Colonic mucosa (tissue), 4 donors: Measurements from ENCODE around the gene DCST1. TPM values are rescaled to one million over a fixed set of nuclear protein-coding genes. Genes with fewer than 3 reads are reported as not detected.
A peak's percentile ranks its signal among the peaks of the same experiment; 100 is the strongest.

Experiments
- DNase-seq: peaks from one replicate; pipeline ENCODE4 v3.0.0-alpha.2; 2020
- H3K27ac ChIP-seq: fragments of 200-600 bp; one replicate; pipeline ENCODE4 v1.8.0; 2021
- H3K27me3 ChIP-seq: fragments of 200-600 bp; one replicate; pipeline ENCODE4 v1.8.0; 2021
- H3K36me3 ChIP-seq: fragments of 200-600 bp; one replicate; pipeline ENCODE4 v1.8.0; 2021
- H3K4me1 ChIP-seq: fragments of 200-600 bp; one replicate; pipeline ENCODE4 v1.8.0; 2021; ENCODE audit warnings: mild to moderate bottlenecking
- H3K4me3 ChIP-seq: fragments of 200-600 bp; one replicate; pipeline ENCODE4 v1.8.0; 2021
- H3K9ac ChIP-seq, 2 donors: one replicate each; pipeline ENCODE4 v1.7.0; 2013; ENCODE audit warnings: control low read depth in 2 of 2, low read depth in 2 of 2, low read length in 2 of 2
- H3K9me3 ChIP-seq: fragments of 200-600 bp; one replicate; pipeline ENCODE4 v1.8.0; 2021
- intact Hi-C: fragments of 100-400 bp; cut with DNase I; formaldehyde crosslinking; loops from one replicate; pipeline ENCODE4 v1.14.1; 2022
- total RNA-seq, 2 donors: library from RNA; stranded (reverse); fragmentation: NEBNext Ultra II Directional in 1 of 2; extraction: Animal tissue kit (Norgen Biotek cat#: 25700) in 1 of 2; gene quantifications; one replicate each; pipeline ENCODE4 v1.2.1, GENCODE V29; 2021
- TF ChIP-seq, protein P1 (sequence below): fragments of 200-600 bp; IDR thresholded peaks from one replicate; pipeline ENCODE4 v1.8.0; 2022; ENCODE audit warnings: antibody characterized with exemption, mild to moderate bottlenecking
- donor health status: healthy.
- donor health status: DM: no; HTN: no; CAD: no.
- donor health status: DM: no; HTN: no; CAD: no.

DCST1 gene
- total RNA-seq, 2 donors from 2014 or later = not detected

DNA sequence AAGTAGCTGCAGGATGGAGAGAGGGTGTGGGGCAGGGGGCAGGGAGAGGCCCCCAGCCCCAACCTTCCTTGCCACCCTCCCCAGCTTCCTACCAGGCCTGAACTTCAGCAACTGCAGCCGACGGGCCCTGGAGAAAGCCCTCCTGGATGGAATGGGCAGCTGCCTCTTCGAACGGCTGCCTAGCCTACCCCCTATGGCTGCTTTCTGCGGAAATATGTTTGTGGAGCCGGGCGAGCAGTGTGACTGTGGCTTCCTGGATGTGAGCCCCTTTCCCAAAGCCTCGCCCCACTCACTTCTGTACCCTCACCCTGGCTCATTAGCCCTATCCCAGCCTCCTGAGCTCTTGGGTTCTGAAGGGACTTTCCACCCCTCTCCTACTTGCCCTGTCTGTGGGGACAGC lies 23.5 kb downstream of the DCST1 start:
- peaks cover 8% of the 10 kb centered on the region for H3K36me3 ChIP-seq
- no peak overlapping the region for H3K27ac ChIP-seq
- no peaks in the 10 kb centered on the region for H3K27me3 ChIP-seq
- intact Hi-C loops = no loop called here
- H3K9ac ChIP-seq = no peak overlapping the region
- peaks cover 6% of the 10 kb centered on the region for H3K4me1 ChIP-seq
- TF ChIP-seq, protein P1, sequence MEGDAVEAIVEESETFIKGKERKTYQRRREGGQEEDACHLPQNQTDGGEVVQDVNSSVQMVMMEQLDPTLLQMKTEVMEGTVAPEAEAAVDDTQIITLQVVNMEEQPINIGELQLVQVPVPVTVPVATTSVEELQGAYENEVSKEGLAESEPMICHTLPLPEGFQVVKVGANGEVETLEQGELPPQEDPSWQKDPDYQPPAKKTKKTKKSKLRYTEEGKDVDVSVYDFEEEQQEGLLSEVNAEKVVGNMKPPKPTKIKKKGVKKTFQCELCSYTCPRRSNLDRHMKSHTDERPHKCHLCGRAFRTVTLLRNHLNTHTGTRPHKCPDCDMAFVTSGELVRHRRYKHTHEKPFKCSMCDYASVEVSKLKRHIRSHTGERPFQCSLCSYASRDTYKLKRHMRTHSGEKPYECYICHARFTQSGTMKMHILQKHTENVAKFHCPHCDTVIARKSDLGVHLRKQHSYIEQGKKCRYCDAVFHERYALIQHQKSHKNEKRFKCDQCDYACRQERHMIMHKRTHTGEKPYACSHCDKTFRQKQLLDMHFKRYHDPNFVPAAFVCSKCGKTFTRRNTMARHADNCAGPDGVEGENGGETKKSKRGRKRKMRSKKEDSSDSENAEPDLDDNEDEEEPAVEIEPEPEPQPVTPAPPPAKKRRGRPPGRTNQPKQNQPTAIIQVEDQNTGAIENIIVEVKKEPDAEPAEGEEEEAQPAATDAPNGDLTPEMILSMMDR = no peak
- DNase-seq = no peak
- no peaks in the 10 kb centered on the region for H3K9me3 ChIP-seq
- no peak overlapping the region for H3K4me3 ChIP-seq

DNA sequence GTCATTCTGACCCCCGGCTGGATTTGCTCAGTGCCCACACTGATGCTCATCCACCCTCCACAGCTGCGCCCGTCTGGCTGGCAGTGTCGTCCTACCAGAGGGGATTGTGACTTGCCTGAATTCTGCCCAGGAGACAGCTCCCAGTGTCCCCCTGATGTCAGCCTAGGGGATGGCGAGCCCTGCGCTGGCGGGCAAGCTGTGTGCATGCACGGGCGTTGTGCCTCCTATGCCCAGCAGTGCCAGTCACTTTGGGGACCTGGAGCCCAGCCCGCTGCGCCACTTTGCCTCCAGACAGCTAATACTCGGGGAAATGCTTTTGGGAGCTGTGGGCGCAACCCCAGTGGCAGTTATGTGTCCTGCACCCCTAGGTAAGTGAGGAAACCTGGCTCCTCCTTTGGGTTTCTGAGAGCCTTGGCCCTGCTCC lies 24.2 kb downstream of the DCST1 start:
- Histone ChIP-seq H3K9me3 (no peaks in the 10 kb centered on the region), H3K4me1 (peaks cover 13% of the 10 kb centered on the region), H3K36me3 (peaks cover 8% of the 10 kb centered on the region), H3K27ac (no peak overlapping the region), H3K9ac (no peak overlapping the region), H3K4me3 (no peak overlapping the region), H3K27me3 (no peaks in the 10 kb centered on the region)
- DNase-seq = no peak
- TF ChIP-seq, protein P1 = no peak
- intact Hi-C loops = no loop called here

DNA sequence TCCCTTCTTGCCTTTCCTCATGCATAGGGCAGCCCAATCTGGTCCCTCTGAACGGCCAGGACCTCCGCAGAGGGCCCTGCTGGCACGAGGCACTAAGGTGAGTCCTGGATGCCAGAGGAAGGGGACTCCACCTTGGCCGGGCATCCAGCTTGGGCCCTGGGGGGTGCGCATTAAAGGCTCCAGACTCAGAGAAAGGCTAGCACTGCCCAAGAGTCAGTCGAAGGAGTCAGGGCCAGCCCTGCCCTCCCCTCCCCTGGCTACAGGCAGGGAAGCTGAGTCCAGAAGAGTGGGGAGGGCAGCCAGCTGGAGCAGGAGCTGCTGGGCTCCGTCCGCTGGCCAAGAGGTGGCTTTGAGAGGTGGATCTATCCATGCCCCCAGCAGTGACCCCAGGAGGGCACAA lies 27.1 kb downstream of the DCST1 start:
- no peaks in the 10 kb centered on the region for H3K9me3 ChIP-seq
- H3K36me3 ChIP-seq = peaks cover under 1% of the 10 kb centered on the region
- no peak overlapping the region for H3K9ac ChIP-seq
- no peak overlapping the region for H3K27ac ChIP-seq
- peaks cover 19% of the 10 kb centered on the region for H3K4me1 ChIP-seq
- no peak overlapping the region for H3K4me3 ChIP-seq
- TF ChIP-seq, protein P1 = no peak
- H3K27me3 ChIP-seq = no peaks in the 10 kb centered on the region
- no peak for DNase-seq
- intact Hi-C loops = loop anchor here (5.0 kb wide), 1 partner anchor 153 kb away; no protein-coding TSS in a partner anchor

DNA sequence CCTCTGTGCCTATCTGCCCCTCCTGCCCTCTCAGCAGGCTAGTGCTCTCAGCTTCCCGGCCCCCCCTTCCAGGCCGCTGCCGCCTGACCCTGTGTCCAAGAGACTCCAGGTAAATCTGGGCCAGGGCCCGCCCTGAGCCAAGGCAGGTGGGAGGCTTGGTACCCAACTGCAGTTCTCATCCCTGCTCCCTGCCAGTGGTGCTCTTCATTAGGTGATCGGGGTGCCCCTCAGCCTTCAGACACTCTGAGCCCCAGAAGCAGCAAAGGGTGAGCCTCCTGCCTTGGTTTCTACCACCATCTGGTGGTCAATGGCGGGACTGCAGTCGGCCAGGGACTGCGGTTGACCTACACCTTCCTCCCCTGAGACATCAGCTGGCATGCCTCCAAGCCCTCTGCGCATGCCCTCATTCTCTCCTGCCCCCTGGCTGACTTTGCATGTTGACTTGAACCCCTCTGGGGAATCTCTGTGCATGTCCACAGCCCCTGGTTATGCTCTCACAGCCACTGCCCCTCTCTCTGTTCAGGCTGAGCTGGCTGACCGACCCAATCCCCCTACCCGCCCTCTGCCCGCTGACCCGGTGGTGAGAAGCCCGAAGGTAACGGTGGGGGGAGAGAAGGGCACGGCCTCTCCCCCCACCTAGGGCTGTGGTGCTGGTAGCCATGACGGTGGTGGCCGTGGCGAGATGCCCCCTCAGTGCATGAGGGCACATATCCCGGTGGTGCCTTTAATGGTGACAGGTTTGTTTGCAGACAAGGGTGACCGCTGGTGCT lies 27.9 kb downstream of the DCST1 start:
- H3K9me3 ChIP-seq = no peaks in the 10 kb centered on the region
- no peaks in the 10 kb centered on the region for H3K27me3 ChIP-seq
- peak overlapping the region in 1 of 2 donors; percentile 33 for H3K9ac ChIP-seq
- H3K4me3 ChIP-seq = no peak overlapping the region
- H3K4me1 ChIP-seq = peaks cover 19% of the 10 kb centered on the region
- H3K27ac ChIP-seq = no peak overlapping the region
- DNase-seq = peak; percentile 95
- TF ChIP-seq, protein P1 = peak; percentile 99
- H3K36me3 ChIP-seq = no peaks in the 10 kb centered on the region
- intact Hi-C loops = loop anchor here (5.0 kb wide), 1 partner anchor 154 kb away; no protein-coding TSS in a partner anchor

DNA sequence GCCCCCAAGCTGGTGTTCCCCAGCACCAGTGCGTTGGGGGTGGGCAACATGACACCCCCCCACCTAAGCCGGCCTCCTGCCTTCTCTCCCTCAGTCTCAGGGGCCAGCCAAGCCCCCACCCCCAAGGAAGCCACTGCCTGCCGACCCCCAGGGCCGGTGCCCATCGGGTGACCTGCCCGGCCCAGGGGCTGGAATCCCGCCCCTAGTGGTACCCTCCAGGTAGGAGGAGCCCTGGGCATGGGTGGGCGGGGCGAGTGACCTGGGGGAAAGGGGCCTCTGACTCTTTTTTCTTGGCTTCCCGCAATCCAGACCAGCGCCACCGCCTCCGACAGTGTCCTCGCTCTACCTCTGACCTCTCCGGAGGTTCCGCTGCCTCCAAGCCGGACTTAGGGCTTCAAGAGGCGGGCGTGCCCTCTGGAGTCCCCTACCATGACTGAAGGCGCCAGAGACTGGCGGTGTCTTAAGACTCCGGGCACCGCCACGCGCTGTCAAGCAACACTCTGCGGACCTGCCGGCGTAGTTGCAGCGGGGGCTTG lies 28.6 kb downstream of the DCST1 start:
- peak overlapping the region; percentile 33 to 44 for H3K9ac ChIP-seq
- peaks cover 19% of the 10 kb centered on the region for H3K4me1 ChIP-seq
- no peaks in the 10 kb centered on the region for H3K9me3 ChIP-seq
- H3K27me3 ChIP-seq = no peaks in the 10 kb centered on the region
- TF ChIP-seq, protein P1 = no peak
- peak overlapping the region; percentile 90 for H3K4me3 ChIP-seq
- DNase-seq = peak; percentile 44
- no peaks in the 10 kb centered on the region for H3K36me3 ChIP-seq
- peak overlapping the region; percentile 88 for H3K27ac ChIP-seq
- intact Hi-C loops = loop anchor here (5.0 kb wide), 1 partner anchor 155 kb away; no protein-coding TSS in a partner anchor
